Measurements from ENCODE around the gene ZNF362. TPM values are rescaled to one million over a fixed set of nuclear protein-coding genes. Genes with fewer than 3 reads are reported as not detected.

ZNF362 gene
- total and polyA plus RNA-seq, 2 experiments from 2014 or later, result 11.0 to 12.9 TPM

DNA sequence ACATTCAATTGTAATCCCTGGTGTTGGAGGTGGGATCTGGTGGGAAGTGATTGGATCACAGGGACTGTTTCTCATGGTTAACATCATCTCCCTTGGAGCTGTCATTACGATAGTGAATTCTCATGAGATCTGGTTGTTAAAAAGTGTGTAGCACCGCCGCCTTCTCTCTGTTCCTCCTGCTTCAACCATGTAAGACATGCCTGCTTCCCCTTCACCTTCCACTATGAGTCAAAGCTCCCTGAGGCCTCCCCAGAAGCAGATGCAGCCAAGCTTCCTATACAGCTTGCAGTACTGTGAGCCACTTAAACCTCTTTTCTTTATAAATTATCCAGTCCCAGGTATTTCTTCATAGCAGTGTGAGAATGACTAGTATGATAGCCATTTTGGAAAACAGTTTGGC is 44.3 kb upstream of the ZNF362 start (continued):
- TF ChIP-seq, protein P1, sequence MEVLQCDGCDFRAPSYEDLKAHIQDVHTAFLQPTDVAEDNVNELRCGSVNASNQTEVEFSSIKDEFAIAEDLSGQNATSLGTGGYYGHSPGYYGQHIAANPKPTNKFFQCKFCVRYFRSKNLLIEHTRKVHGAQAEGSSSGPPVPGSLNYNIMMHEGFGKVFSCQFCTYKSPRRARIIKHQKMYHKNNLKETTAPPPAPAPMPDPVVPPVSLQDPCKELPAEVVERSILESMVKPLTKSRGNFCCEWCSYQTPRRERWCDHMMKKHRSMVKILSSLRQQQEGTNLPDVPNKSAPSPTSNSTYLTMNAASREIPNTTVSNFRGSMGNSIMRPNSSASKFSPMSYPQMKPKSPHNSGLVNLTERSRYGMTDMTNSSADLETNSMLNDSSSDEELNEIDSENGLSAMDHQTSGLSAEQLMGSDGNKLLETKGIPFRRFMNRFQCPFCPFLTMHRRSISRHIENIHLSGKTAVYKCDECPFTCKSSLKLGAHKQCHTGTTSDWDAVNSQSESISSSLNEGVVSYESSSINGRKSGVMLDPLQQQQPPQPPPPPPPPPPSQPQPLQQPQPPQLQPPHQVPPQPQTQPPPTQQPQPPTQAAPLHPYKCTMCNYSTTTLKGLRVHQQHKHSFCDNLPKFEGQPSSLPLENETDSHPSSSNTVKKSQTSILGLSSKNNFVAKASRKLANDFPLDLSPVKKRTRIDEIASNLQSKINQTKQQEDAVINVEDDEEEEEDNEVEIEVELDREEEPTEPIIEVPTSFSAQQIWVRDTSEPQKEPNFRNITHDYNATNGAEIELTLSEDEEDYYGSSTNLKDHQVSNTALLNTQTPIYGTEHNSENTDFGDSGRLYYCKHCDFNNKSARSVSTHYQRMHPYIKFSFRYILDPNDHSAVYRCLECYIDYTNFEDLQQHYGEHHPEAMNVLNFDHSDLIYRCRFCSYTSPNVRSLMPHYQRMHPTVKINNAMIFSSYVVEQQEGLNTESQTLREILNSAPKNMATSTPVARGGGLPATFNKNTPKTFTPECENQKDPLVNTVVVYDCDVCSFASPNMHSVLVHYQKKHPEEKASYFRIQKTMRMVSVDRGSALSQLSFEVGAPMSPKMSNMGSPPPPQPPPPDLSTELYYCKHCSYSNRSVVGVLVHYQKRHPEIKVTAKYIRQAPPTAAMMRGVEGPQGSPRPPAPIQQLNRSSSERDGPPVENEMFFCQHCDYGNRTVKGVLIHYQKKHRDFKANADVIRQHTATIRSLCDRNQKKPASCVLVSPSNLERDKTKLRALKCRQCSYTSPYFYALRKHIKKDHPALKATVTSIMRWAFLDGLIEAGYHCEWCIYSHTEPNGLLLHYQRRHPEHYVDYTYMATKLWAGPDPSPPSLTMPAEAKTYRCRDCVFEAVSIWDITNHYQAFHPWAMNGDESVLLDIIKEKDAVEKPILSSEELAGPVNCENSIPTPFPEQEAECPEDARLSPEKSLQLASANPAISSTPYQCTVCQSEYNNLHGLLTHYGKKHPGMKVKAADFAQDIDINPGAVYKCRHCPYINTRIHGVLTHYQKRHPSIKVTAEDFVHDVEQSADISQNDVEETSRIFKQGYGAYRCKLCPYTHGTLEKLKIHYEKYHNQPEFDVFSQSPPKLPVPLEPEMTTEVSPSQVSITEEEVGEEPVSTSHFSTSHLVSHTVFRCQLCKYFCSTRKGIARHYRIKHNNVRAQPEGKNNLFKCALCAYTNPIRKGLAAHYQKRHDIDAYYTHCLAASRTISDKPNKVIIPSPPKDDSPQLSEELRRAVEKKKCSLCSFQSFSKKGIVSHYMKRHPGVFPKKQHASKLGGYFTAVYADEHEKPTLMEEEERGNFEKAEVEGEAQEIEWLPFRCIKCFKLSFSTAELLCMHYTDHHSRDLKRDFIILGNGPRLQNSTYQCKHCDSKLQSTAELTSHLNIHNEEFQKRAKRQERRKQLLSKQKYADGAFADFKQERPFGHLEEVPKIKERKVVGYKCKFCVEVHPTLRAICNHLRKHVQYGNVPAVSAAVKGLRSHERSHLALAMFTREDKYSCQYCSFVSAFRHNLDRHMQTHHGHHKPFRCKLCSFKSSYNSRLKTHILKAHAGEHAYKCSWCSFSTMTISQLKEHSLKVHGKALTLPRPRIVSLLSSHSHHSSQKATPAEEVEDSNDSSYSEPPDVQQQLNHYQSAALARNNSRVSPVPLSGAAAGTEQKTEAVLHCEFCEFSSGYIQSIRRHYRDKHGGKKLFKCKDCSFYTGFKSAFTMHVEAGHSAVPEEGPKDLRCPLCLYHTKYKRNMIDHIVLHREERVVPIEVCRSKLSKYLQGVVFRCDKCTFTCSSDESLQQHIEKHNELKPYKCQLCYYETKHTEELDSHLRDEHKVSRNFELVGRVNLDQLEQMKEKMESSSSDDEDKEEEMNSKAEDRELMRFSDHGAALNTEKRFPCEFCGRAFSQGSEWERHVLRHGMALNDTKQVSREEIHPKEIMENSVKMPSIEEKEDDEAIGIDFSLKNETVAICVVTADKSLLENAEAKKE (CRISPR knock-in tag; IDR thresholded peaks at IDR 0.05), result no peak
- TF ChIP-seq ZNF331 (CRISPR knock-in tag; IDR thresholded peaks at IDR 0.05; ENCODE audit: low read depth), result no peak
- no peak for TF ChIP-seq STAT1 (IDR thresholded peaks at IDR 0.05; ENCODE audit: unreplicated experiment)

DNA sequence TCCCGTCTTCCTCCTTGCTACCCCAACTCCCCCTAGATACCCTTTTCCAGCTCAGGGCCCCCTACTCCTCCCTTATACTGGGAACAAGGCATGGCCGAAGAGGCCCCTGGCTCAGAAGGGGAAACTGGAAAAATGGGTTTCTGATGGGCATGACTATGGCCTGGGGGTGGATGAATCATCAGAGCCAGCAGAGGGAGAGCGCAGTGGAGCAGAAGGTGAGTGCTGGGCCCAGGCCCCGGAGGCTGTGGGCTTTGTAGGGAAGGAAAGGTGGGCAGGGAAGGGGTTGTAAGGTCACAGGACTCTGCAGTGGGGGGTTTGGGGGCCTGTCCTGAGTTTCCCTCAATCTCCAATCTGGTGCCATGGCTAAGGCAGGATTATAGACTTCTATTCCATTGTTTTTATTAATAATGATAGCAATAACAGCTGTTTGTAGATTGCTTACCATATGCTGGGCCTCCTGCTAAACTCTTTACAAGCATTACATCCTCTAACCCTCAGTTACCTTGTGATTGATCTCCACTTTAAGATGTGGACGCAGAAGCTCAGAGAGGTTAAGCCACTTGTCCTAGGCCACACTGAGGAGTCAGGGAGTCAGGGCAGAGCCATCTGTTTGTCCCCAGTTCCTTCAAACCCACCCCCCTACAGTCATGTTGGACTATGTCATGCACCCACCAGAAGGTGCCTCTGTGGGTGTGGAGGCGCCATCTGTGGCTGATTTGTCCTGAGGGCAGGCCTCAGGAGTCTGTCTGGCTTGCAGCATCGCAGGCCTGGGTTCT is 36.2 kb upstream of the ZNF362 start:
- Histone ChIP-seq H4K20me1 (replicated peaks; ENCODE audit: insufficient read depth) (no peaks in the 10 kb centered on the region), H3K36me3 (ENCODE audit: insufficient read depth) (no peaks in the 10 kb centered on the region; the same call in 1 of the 2 replicates), H3K4me1 (ENCODE audit: insufficient read depth) (no peaks in the 10 kb centered on the region), H3F3A (replicated peaks; ENCODE audit: low read depth) (no peaks in the 10 kb centered on the region), H3K27me3 (ENCODE audit: insufficient read depth) (no peaks in the 10 kb centered on the region), H3K4me2 (no peak overlapping the region), H2AFZ (peak overlapping the region; percentile 72), H3K79me2 (replicated peaks; ENCODE audit: insufficient read depth) (no peaks in the 10 kb centered on the region), H3K4me3 (no peak overlapping the region), H3K27ac (ENCODE audit: low read depth) (no peak overlapping the region), H3K9me2 (ENCODE audit: insufficient read depth) (0 out of 2 replicates have a peak, but pooled peaks cover 4% of the 10 kb centered on the region)
- H3K36me3 Mint-ChIP-seq (ENCODE audit: low read depth), result peaks cover 3% of the 10 kb centered on the region; the same call in 1 of the 3 replicates
- H3K4me1 Mint-ChIP-seq, result 0 out of 3 replicates have a peak, but pooled peaks cover 2% of the 10 kb centered on the region
- no peak overlapping the region for H3K4me3 Mint-ChIP-seq
- DNase-seq (ENCODE audit: low spot score) (peak; percentile 16), ATAC-seq (peak; percentile 56)
- H3K27me3 Mint-ChIP-seq (ENCODE audit: insufficient read depth, low read depth, poor library complexity), result peaks cover 2% of the 10 kb centered on the region
- peaks cover 16% of the 10 kb centered on the region for H3K9me3 Mint-ChIP-seq
- TF ChIP-seq, protein P2, sequence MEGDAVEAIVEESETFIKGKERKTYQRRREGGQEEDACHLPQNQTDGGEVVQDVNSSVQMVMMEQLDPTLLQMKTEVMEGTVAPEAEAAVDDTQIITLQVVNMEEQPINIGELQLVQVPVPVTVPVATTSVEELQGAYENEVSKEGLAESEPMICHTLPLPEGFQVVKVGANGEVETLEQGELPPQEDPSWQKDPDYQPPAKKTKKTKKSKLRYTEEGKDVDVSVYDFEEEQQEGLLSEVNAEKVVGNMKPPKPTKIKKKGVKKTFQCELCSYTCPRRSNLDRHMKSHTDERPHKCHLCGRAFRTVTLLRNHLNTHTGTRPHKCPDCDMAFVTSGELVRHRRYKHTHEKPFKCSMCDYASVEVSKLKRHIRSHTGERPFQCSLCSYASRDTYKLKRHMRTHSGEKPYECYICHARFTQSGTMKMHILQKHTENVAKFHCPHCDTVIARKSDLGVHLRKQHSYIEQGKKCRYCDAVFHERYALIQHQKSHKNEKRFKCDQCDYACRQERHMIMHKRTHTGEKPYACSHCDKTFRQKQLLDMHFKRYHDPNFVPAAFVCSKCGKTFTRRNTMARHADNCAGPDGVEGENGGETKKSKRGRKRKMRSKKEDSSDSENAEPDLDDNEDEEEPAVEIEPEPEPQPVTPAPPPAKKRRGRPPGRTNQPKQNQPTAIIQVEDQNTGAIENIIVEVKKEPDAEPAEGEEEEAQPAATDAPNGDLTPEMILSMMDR (conservative IDR thresholded peaks at IDR 0.05; ENCODE audit: low read depth in 2 of 2), result peak in 1 of 2 experiments; percentile 5; a peak in 1 of 4 replicates
- TF ChIP-seq, protein P1 (CRISPR knock-in tag; IDR thresholded peaks at IDR 0.05), result no peak
- H3K27ac Mint-ChIP-seq, result no peak overlapping the region
